Activated naive CD4-positive, alpha-beta T cell treated with anti-CD3 and anti-CD28 coated beads for 36 hours (primary cell): ENCODE data around the gene PLAC8. TPM values are rescaled to one million over a fixed set of nuclear protein-coding genes. Genes with fewer than 3 reads are reported as not detected.
"Not testable (repeated sequence)": the region's sequence is repeated elsewhere in the genome, so short reads cannot be mapped to it uniquely, and the experiment has no call there.

Experiments
- CTCF ChIA-PET: fragments of 350-600 bp; sonication (Branson Sonifier 250); formaldehyde crosslinking; loops from one replicate; lab custom pipeline; 2021; ENCODE audit warnings: antibody characterized with exemption; lab: Charles Lee
- DNase-seq: peaks from one replicate; pipeline ENCODE4 v3.0.0-alpha.2; 2020
- H3K27ac Mint-ChIP-seq: one replicate; pipeline ENCODE4 v1.8.0; 2021; ENCODE audit warnings: mild to moderate bottlenecking, mixed read lengths
- H3K27me3 Mint-ChIP-seq: one replicate; pipeline ENCODE4 v1.8.0; 2021; ENCODE audit warnings: low read depth, mixed read lengths
- H3K36me3 Mint-ChIP-seq: one replicate; pipeline ENCODE4 v1.8.0; 2021; ENCODE audit warnings: low read depth, mixed read lengths
- H3K4me1 Mint-ChIP-seq: one replicate; pipeline ENCODE4 v1.8.0; 2021; ENCODE audit warnings: low read depth, mixed read lengths
- H3K4me3 Mint-ChIP-seq: one replicate; pipeline ENCODE4 v1.8.0; 2021; ENCODE audit warnings: mild to moderate bottlenecking, moderate library complexity, mixed read lengths
- H3K9me3 Mint-ChIP-seq: one replicate; pipeline ENCODE4 v1.8.0; 2021; ENCODE audit warnings: mixed read lengths
- intact Hi-C: fragments of 100-400 bp; cut with micrococcal nuclease; formaldehyde crosslinking; loops from one replicate; pipeline ENCODE4 v1.15.1; 2023
- total RNA-seq, 2 experiments: library from RNA; stranded (reverse); gene quantifications; one replicate each; pipeline ENCODE4 v1.2.3, GENCODE V29; 2021

PLAC8 gene
- total RNA-seq, 2 experiments from 2014 or later = 62.0 to 62.3 TPM

- CTCF ChIA-PET = interaction anchor here (0.6 to 1.9 kb wide), 6 partner anchors 10 to 176 kb away, joined by 3 to 8 read pairs (median 4); partner anchors contain the start of gene PLAC8
- intact Hi-C loops = loop anchor here (1.0 kb wide), 1 partner anchor 11 kb away; no protein-coding TSS in a partner anchor
- H3K36me3 Mint-ChIP-seq = peaks cover 15% of the 10 kb centered on the region
Observed at GRCh38 chr4:83084956-83085355, 29.6 kb downstream of the PLAC8 start.

GRCh38 chr4:83083925-83084475, 30.5 kb downstream of the PLAC8 start:
- intact Hi-C loops = loop anchor here (1.0 kb wide), 1 partner anchor 10 kb away; no protein-coding TSS in a partner anchor
- Mint-ChIP-seq H3K4me3 (no peak overlapping the region), H3K36me3 (peaks cover 11% of the 10 kb centered on the region), H3K27me3 (no peaks in the 10 kb centered on the region), H3K9me3 (no peaks in the 10 kb centered on the region), H3K27ac (no peak overlapping the region), H3K4me1 (peaks cover 29% of the 10 kb centered on the region)
- CTCF ChIA-PET = interaction anchor here (0.8 to 1.9 kb wide), 8 partner anchors 9 to 177 kb away, joined by 3 to 8 read pairs (median 4); no protein-coding TSS in a partner anchor
- DNase-seq = peak; percentile 59

More at GRCh38 chr4:83084956-83085355, 29.6 kb downstream of the PLAC8 start:
- not testable (repeated sequence) for H3K27ac Mint-ChIP-seq, DNase-seq, H3K9me3 Mint-ChIP-seq, H3K4me3 Mint-ChIP-seq, H3K27me3 Mint-ChIP-seq
- peaks cover 31% of the 10 kb centered on the region for H3K4me1 Mint-ChIP-seq

- DNase-seq = no peak
- Mint-ChIP-seq H3K27ac (no peak overlapping the region), H3K9me3 (no peaks in the 10 kb centered on the region), H3K4me3 (no peak overlapping the region), H3K4me1 (peaks cover 23% of the 10 kb centered on the region), H3K27me3 (no peaks in the 10 kb centered on the region), H3K36me3 (peaks cover 4% of the 10 kb centered on the region)
- CTCF ChIA-PET = interaction anchor here (0.7 to 1.9 kb wide), 3 partner anchors 16 to 178 kb away, joined by 3 to 6 read pairs (median 3); no protein-coding TSS in a partner anchor
- intact Hi-C loops = no loop called here
Observed at GRCh38 chr4:83082777-83083176, 31.8 kb downstream of the PLAC8 start.

GRCh38 chr4:83080561-83080960, 34.0 kb downstream of the PLAC8 start:
- no peak overlapping the region for H3K27ac Mint-ChIP-seq
- H3K4me1 Mint-ChIP-seq = peaks cover 22% of the 10 kb centered on the region
- H3K36me3 Mint-ChIP-seq = peaks cover 13% of the 10 kb centered on the region
- H3K9me3 Mint-ChIP-seq = no peaks in the 10 kb centered on the region
- no peaks in the 10 kb centered on the region for H3K27me3 Mint-ChIP-seq
- no peak overlapping the region for H3K4me3 Mint-ChIP-seq
- intact Hi-C loops = no loop called here
- CTCF ChIA-PET = interaction anchor here (1.2 to 1.4 kb wide), 3 partner anchors 10 to 179 kb away, joined by 3 to 4 read pairs (median 3); no protein-coding TSS in a partner anchor
- DNase-seq = no peak

- H3K9me3 Mint-ChIP-seq = no peaks in the 10 kb centered on the region
- H3K36me3 Mint-ChIP-seq = peaks cover 14% of the 10 kb centered on the region
- H3K4me1 Mint-ChIP-seq = peaks cover 13% of the 10 kb centered on the region
- no peaks in the 10 kb centered on the region for H3K27me3 Mint-ChIP-seq
- CTCF ChIA-PET = interaction anchor here (0.7 to 3.2 kb wide), 21 partner anchors 9 to 208 kb away, joined by 3 to 23 read pairs (median 7); partner anchors contain the start of gene PLAC8
- H3K27ac Mint-ChIP-seq = no peak overlapping the region
- intact Hi-C loops = loop anchor here (2.0 kb wide), 1 partner anchor 281 kb away; no protein-coding TSS in a partner anchor
- H3K4me3 Mint-ChIP-seq = no peak overlapping the region
- no peak for DNase-seq
Observed at GRCh38 chr4:83075311-83076095, 39.0 kb downstream of the PLAC8 start.

GRCh38 chr4:83074783-83075182, 39.7 kb downstream of the PLAC8 start:
- H3K4me3 Mint-ChIP-seq, H3K27ac Mint-ChIP-seq, H3K9me3 Mint-ChIP-seq, H3K27me3 Mint-ChIP-seq: not testable (repeated sequence)
- intact Hi-C loops = loop anchor here (1.0 to 5.0 kb wide), 18 partner anchors 10 to 568 kb away; partner anchors contain the start of genes COPS4, HELQ and PLAC8
- CTCF ChIA-PET = interaction anchor here (0.6 to 3.2 kb wide), 31 partner anchors 10 to 233 kb away, joined by 3 to 23 read pairs (median 5); partner anchors contain the start of genes COPS4 and PLAC8
- DNase-seq = peak; percentile 81
- Mint-ChIP-seq H3K4me1 (peaks cover 13% of the 10 kb centered on the region), H3K36me3 (peaks cover 17% of the 10 kb centered on the region)

- H3K4me1 Mint-ChIP-seq = peaks cover 13% of the 10 kb centered on the region
- intact Hi-C loops = loop anchor here (1.0 to 5.0 kb wide), 18 partner anchors 10 to 568 kb away; partner anchors contain the start of genes COPS4, HELQ and PLAC8
- peak; percentile 76 for DNase-seq
- H3K4me3 Mint-ChIP-seq = no peak overlapping the region
- H3K27me3 Mint-ChIP-seq = no peaks in the 10 kb centered on the region
- no peak overlapping the region for H3K27ac Mint-ChIP-seq
- CTCF ChIA-PET = interaction anchor here (0.6 to 4.4 kb wide), 34 partner anchors 11 to 233 kb away, joined by 3 to 24 read pairs (median 5); partner anchors contain the start of genes COPS4 and PLAC8
- H3K36me3 Mint-ChIP-seq = peaks cover 18% of the 10 kb centered on the region
- no peaks in the 10 kb centered on the region for H3K9me3 Mint-ChIP-seq
Observed at GRCh38 chr4:83074086-83074704, 40.3 kb downstream of the PLAC8 start.

GRCh38 chr4:83071116-83071515, 43.4 kb downstream of the PLAC8 start:
- Mint-ChIP-seq H3K4me1 (peaks cover 13% of the 10 kb centered on the region), H3K4me3 (no peak overlapping the region), H3K27me3 (no peaks in the 10 kb centered on the region), H3K27ac (no peak overlapping the region), H3K36me3 (peaks cover 14% of the 10 kb centered on the region), H3K9me3 (no peaks in the 10 kb centered on the region)
- CTCF ChIA-PET = interaction anchor here (0.6 to 4.4 kb wide), 15 partner anchors 10 to 516 kb away, joined by 3 to 24 read pairs (median 4); partner anchors contain the start of gene COPS4
- intact Hi-C loops = loop anchor here (5.0 kb wide), 1 partner anchor 571 kb away; no protein-coding TSS in a partner anchor
- DNase-seq = no peak

- no peak overlapping the region for H3K4me3 Mint-ChIP-seq
- no peaks in the 10 kb centered on the region for H3K27me3 Mint-ChIP-seq
- peaks cover 12% of the 10 kb centered on the region for H3K36me3 Mint-ChIP-seq
- intact Hi-C loops = no loop called here
- no peaks in the 10 kb centered on the region for H3K9me3 Mint-ChIP-seq
- CTCF ChIA-PET = interaction anchor here (1.3 kb wide), 1 partner anchor 16 kb away, joined by 3 read pairs; no protein-coding TSS in a partner anchor
- no peaks in the 10 kb centered on the region for H3K4me1 Mint-ChIP-seq
- no peak for DNase-seq
- no peak overlapping the region for H3K27ac Mint-ChIP-seq
Observed at GRCh38 chr4:83067058-83067639, 47.4 kb downstream of the PLAC8 start.

GRCh38 chr4:83065266-83065665, 49.3 kb downstream of the PLAC8 start:
- DNase-seq = no peak
- intact Hi-C loops = no loop called here
- CTCF ChIA-PET = no interaction called here
- Mint-ChIP-seq H3K27me3 (no peaks in the 10 kb centered on the region), H3K27ac (no peak overlapping the region), H3K4me3 (no peak overlapping the region), H3K36me3 (peaks cover 12% of the 10 kb centered on the region), H3K4me1 (no peaks in the 10 kb centered on the region), H3K9me3 (no peaks in the 10 kb centered on the region)

- Mint-ChIP-seq H3K4me3 (no peak overlapping the region), H3K9me3 (no peaks in the 10 kb centered on the region), H3K27ac (no peak overlapping the region), H3K4me1 (no peaks in the 10 kb centered on the region), H3K36me3 (peaks cover 11% of the 10 kb centered on the region), H3K27me3 (no peaks in the 10 kb centered on the region)
- intact Hi-C loops = no loop called here
- CTCF ChIA-PET = interaction anchor here (0.9 kb wide), 2 partner anchors 38 to 198 kb away, joined by 3 to 5 read pairs; no protein-coding TSS in a partner anchor
- no peak for DNase-seq
Observed at GRCh38 chr4:83062739-83063138, 51.8 kb downstream of the PLAC8 start.
